ENCODE data around the gene TMOD1. TPM values are rescaled to one million over a fixed set of nuclear protein-coding genes. Genes with fewer than 3 reads are reported as not detected.
"Not testable (repeated sequence)": the region's sequence is repeated elsewhere in the genome, so short reads cannot be mapped to it uniquely, and the experiment has no call there.

The TMOD1 gene
- total and polyA plus RNA-seq, 2 of the 13 experiments (the other 11 are each of a cell fraction or from before 2014, with no cell fraction given), result 0.04 to 0.07 TPM

GRCh38 chr9:97581590-97581989 lies 80.1 kb downstream of the TMOD1 start:
- FAIRE-seq; H3K9me3 ChIP-seq (ENCODE audit: low read length); DNase-seq (ENCODE audit: low spot score); BruUV-seq (replicated peaks); in situ Hi-C loops (cut with HindIII; ENCODE audit: extremely low pct_ligation_motif_present, low pct_unique_long_range_greater_than_20kb); H3K36me3 ChIP-seq (replicated peaks in 1 of 2; ENCODE audit: control insufficient read depth in 1 of 2, insufficient read depth in 2 of 2, low read length in 2 of 2); H3K9ac ChIP-seq (ENCODE audit: insufficient read depth, low read depth, low read length); H3K4me2 ChIP-seq (ENCODE audit: low read depth, low read length); H3K79me2 ChIP-seq (ENCODE audit: insufficient read depth, low read length); H4K20me1 ChIP-seq (ENCODE audit: insufficient read depth, low read length); H3K4me1 ChIP-seq (ENCODE audit: insufficient read depth, low read length); intact Hi-C loops (cut with micrococcal nuclease; ENCODE audit: unreplicated experiment); H3K27me3 ChIP-seq (ENCODE audit: control insufficient read depth in 1 of 2, insufficient read depth in 2 of 2, low read length in 2 of 2); H3K27ac ChIP-seq (ENCODE audit: extremely low read length, insufficient read depth, low read length); H3K4me3 ChIP-seq (replicated peaks in 1 of 3; ENCODE audit: insufficient read depth in 1 of 3, low read depth in 2 of 3, low read length in 3 of 3); H2AFZ ChIP-seq (ENCODE audit: low read length); POLR2A ChIA-PET; ATAC-seq; CTCF ChIA-PET (ENCODE audit: low intra/inter-chr PET ratio, low total read pairs): not testable (repeated sequence)
- no CpG with 5 or more reads among the region's 3 CpGs for WGBS (ENCODE audit: low lambda C conversion rate)

GRCh38 chr9:97584778-97585177 lies 83.3 kb downstream of the TMOD1 start:
- ATAC-seq; H3K9me3 ChIP-seq (ENCODE audit: low read length); H2AFZ ChIP-seq (ENCODE audit: low read length); POLR2A ChIA-PET; H3K27ac ChIP-seq (ENCODE audit: extremely low read length, insufficient read depth, low read length); H3K4me1 ChIP-seq (ENCODE audit: insufficient read depth, low read length); H3K9ac ChIP-seq (ENCODE audit: insufficient read depth, low read depth, low read length); H3K4me3 ChIP-seq (replicated peaks in 1 of 3; ENCODE audit: insufficient read depth in 1 of 3, low read depth in 2 of 3, low read length in 3 of 3); intact Hi-C loops (cut with micrococcal nuclease; ENCODE audit: unreplicated experiment); BruUV-seq (replicated peaks); FAIRE-seq; CTCF ChIA-PET (ENCODE audit: low intra/inter-chr PET ratio, low total read pairs); H3K79me2 ChIP-seq (ENCODE audit: insufficient read depth, low read length); in situ Hi-C loops (cut with HindIII; ENCODE audit: extremely low pct_ligation_motif_present, low pct_unique_long_range_greater_than_20kb); H4K20me1 ChIP-seq (ENCODE audit: insufficient read depth, low read length); H3K36me3 ChIP-seq (replicated peaks in 1 of 2; ENCODE audit: control insufficient read depth in 1 of 2, insufficient read depth in 2 of 2, low read length in 2 of 2); DNase-seq (ENCODE audit: low spot score); H3K27me3 ChIP-seq (ENCODE audit: control insufficient read depth in 1 of 2, insufficient read depth in 2 of 2, low read length in 2 of 2); H3K4me2 ChIP-seq (ENCODE audit: low read depth, low read length): not testable (repeated sequence)
- 80% methylated on average over 1 of the region's 2 CpGs for WGBS (ENCODE audit: low lambda C conversion rate)

GRCh38 chr9:97586909-97587308 lies 85.4 kb downstream of the TMOD1 start:
- H3K79me2 ChIP-seq (ENCODE audit: insufficient read depth, low read length); H4K20me1 ChIP-seq (ENCODE audit: insufficient read depth, low read length); H3K4me2 ChIP-seq (ENCODE audit: low read depth, low read length); ATAC-seq; CTCF ChIA-PET (ENCODE audit: low intra/inter-chr PET ratio, low total read pairs); DNase-seq (ENCODE audit: low spot score); intact Hi-C loops (cut with micrococcal nuclease; ENCODE audit: unreplicated experiment); H3K27me3 ChIP-seq (ENCODE audit: control insufficient read depth in 1 of 2, insufficient read depth in 2 of 2, low read length in 2 of 2); POLR2A ChIA-PET; H2AFZ ChIP-seq (ENCODE audit: low read length); H3K36me3 ChIP-seq (replicated peaks in 1 of 2; ENCODE audit: control insufficient read depth in 1 of 2, insufficient read depth in 2 of 2, low read length in 2 of 2); H3K27ac ChIP-seq (ENCODE audit: extremely low read length, insufficient read depth, low read length); H3K4me3 ChIP-seq (replicated peaks in 1 of 3; ENCODE audit: insufficient read depth in 1 of 3, low read depth in 2 of 3, low read length in 3 of 3); H3K9ac ChIP-seq (ENCODE audit: insufficient read depth, low read depth, low read length); BruUV-seq (replicated peaks); FAIRE-seq; H3K4me1 ChIP-seq (ENCODE audit: insufficient read depth, low read length); in situ Hi-C loops (cut with HindIII; ENCODE audit: extremely low pct_ligation_motif_present, low pct_unique_long_range_greater_than_20kb); H3K9me3 ChIP-seq (ENCODE audit: low read length): not testable (repeated sequence)
- WGBS (ENCODE audit: low lambda C conversion rate), result 83% methylated on average over 7 of the region's 7 CpGs
